Endodermal cell (in vitro differentiated cells): ENCODE data around the gene HSPA6. TPM values are rescaled to one million over a fixed set of nuclear protein-coding genes. Genes with fewer than 3 reads are reported as not detected.
"Not testable (repeated sequence)": the region's sequence is repeated elsewhere in the genome, so short reads cannot be mapped to it uniquely, and the experiment has no call there.

ENCODE experiments used
- DNase-seq: peaks from one replicate; pipeline ENCODE4 v3.0.0-alpha.2; 2017
- H3K27ac ChIP-seq: 2 replicates; pipeline ENCODE4 v1.5.1; 2013; ENCODE audit warnings: mild to moderate bottlenecking, low read depth, low read length, moderate library complexity
- H3K27me3 ChIP-seq: 2 replicates; pipeline ENCODE4 v1.6.1; 2013; ENCODE audit warnings: mild to moderate bottlenecking, low read length, moderate library complexity; ENCODE audit not compliant: insufficient read depth, control insufficient read depth, poor library complexity, severe bottlenecking
- H3K36me3 ChIP-seq: 2 replicates; pipeline ENCODE4 v1.7.0; 2013; ENCODE audit warnings: mild to moderate bottlenecking, low read length, moderate library complexity; ENCODE audit not compliant: control insufficient read depth, insufficient read depth
- H3K4me1 ChIP-seq: one replicate; pipeline ENCODE4 v1.7.0; 2013; ENCODE audit warnings: low read length; ENCODE audit not compliant: control insufficient read depth, insufficient read depth
- H3K4me3 ChIP-seq: 2 replicates; pipeline ENCODE4 v1.5.1; 2013; ENCODE audit warnings: mild to moderate bottlenecking, low read length, moderate library complexity
- H3K9ac ChIP-seq: 2 replicates; pipeline ENCODE4 v1.6.1; 2013; ENCODE audit warnings: mild to moderate bottlenecking, low read length, moderate library complexity; ENCODE audit not compliant: poor library complexity, severe bottlenecking; ENCODE audit errors: extremely low read depth
- H3K9me3 ChIP-seq: 2 replicates; pipeline ENCODE4 v1.6.1; 2013; ENCODE audit warnings: mild to moderate bottlenecking, low read length, moderate library complexity; ENCODE audit not compliant: control insufficient read depth
- H3K27ac Mint-ChIP-seq: 2 replicates; pipeline ENCODE4 v1.8.0; 2020; ENCODE audit warnings: mixed read lengths
- H3K27me3 Mint-ChIP-seq: 2 replicates; pipeline ENCODE4 v1.8.0; 2021; ENCODE audit warnings: mild to moderate bottlenecking, mixed read lengths; ENCODE audit not compliant: insufficient read depth
- H3K36me3 Mint-ChIP-seq: 2 replicates; pipeline ENCODE4 v1.8.0; 2020; ENCODE audit warnings: low read depth, mixed read lengths
- H3K4me1 Mint-ChIP-seq: 2 replicates; pipeline ENCODE4 v1.8.0; 2020; ENCODE audit warnings: mixed read lengths
- H3K4me3 Mint-ChIP-seq: 2 replicates; pipeline ENCODE4 v1.8.0; 2020; ENCODE audit warnings: mild to moderate bottlenecking, moderate library complexity, mixed read lengths
- H3K9me3 Mint-ChIP-seq: 2 replicates; pipeline ENCODE4 v1.8.0; 2020; ENCODE audit warnings: mild to moderate bottlenecking, mixed read lengths
- WGBS, 2 experiments: methylation state at CpG; one replicate each; pipeline versions ENCODE4 v1.1.5 to v1.1.7; 2013; ENCODE audit warnings: missing lambda C conversion rate in 2 of 2, mixed read lengths in 1 of 2; ENCODE audit not compliant: insufficient coverage in 1 of 2, insufficient read length in 1 of 2; 5-methylcytosine and 5-hydroxymethylcytosine counted together
- long read RNA-seq, 4 experiments: library from polyadenylated mRNA in 2 of 4; library from RNA in 1 of 4; library from capped mRNA in 1 of 4; stranded (forward) in 3 of 4; unstranded in 1 of 4; transcript quantifications; one replicate each; pipeline ENCODE4 v2.0.0, GENCODE V29; 2020 to 2021; ENCODE audit warnings: inconsistent platforms in 1 of 4
- polyA plus RNA-seq, 2 experiments: library from polyadenylated mRNA; stranded (reverse); fragments of 50-300 nt; gene quantifications; one replicate each; pipeline ENCODE4 v1.2.3, GENCODE V29; 2013
- total RNA-seq, 2 donors: library from RNA; stranded (reverse); fragmentation: NEBNext Ultra II Directional in 1 of 2; extraction: Animal tissue kit (Norgen Biotek cat#: 25700) in 1 of 2; gene quantifications; 2 replicates in 1 of 2; 3 replicates in 1 of 2; pipeline ENCODE4 v1.2.1, GENCODE V29; 2021
- TF ChIP-seq, protein P1 (sequence below): fragments of 200-600 bp; sonication (generic); conservative IDR thresholded peaks from 2 replicates; pipeline ENCODE4 v1.5.0; 2021; ENCODE audit warnings: antibody characterized with exemption, mild to moderate bottlenecking

HSPA6 gene
- total RNA-seq: not detected
- 0.68 TPM for polyA plus RNA-seq (2013, experiment 1 of 2)
- 0.83 TPM for polyA plus RNA-seq (2013, experiment 2 of 2)
- long read RNA-seq, experiment 1: 0 reads
- long read RNA-seq, experiment 2: 0 reads
- long read RNA-seq, experiment 3: 0 reads
- long read RNA-seq, experiment 4: 0 reads

- peak; percentile 85 for DNase-seq
- H3K36me3 ChIP-seq, H3K9me3 ChIP-seq, H3K4me1 ChIP-seq, H3K36me3 Mint-ChIP-seq, H3K4me1 Mint-ChIP-seq, H3K27ac ChIP-seq, H3K9me3 Mint-ChIP-seq, H3K27ac Mint-ChIP-seq: not testable (repeated sequence)
- peaks cover 68% of the 10 kb centered on the region for H3K27me3 Mint-ChIP-seq
- Histone ChIP-seq H3K4me3 (peak within 1 kb of the TSS; percentile 90), H3K9ac (peak within 1 kb of the TSS; percentile 25), H3K27me3 (peaks cover 31% of the 10 kb centered on the region)
- peak within 1 kb of the TSS; percentile 80 for H3K4me3 Mint-ChIP-seq
- 1% methylated on average over 20 to 56 of the region's 72 CpGs for WGBS, 2 experiments
Observed at GRCh38 chr1:161523817-161524741, at the start of gene HSPA6. HSPA6 (plus strand) TSS chr1:161524540; CDS start chr1:161524659, 119 bp downstream.

GRCh38 chr1:161477711-161478110 lies 46.6 kb upstream of the HSPA6 start:
- 90% methylated on average over 1 of the region's 1 CpG; no CpG with 5 or more reads in 1 of the 2 experiments for WGBS, 2 experiments
- peaks cover 36% of the 10 kb centered on the region for H3K9me3 Mint-ChIP-seq
- H3K4me1 ChIP-seq, DNase-seq, H3K36me3 Mint-ChIP-seq, H3K9ac ChIP-seq, H3K4me3 Mint-ChIP-seq, H3K36me3 ChIP-seq, H3K27ac ChIP-seq, H3K4me3 ChIP-seq, H3K4me1 Mint-ChIP-seq, H3K9me3 ChIP-seq, H3K27ac Mint-ChIP-seq: not testable (repeated sequence)
- peaks cover 33% of the 10 kb centered on the region for H3K27me3 ChIP-seq
- H3K27me3 Mint-ChIP-seq: peaks cover 50% of the 10 kb centered on the region

DNA sequence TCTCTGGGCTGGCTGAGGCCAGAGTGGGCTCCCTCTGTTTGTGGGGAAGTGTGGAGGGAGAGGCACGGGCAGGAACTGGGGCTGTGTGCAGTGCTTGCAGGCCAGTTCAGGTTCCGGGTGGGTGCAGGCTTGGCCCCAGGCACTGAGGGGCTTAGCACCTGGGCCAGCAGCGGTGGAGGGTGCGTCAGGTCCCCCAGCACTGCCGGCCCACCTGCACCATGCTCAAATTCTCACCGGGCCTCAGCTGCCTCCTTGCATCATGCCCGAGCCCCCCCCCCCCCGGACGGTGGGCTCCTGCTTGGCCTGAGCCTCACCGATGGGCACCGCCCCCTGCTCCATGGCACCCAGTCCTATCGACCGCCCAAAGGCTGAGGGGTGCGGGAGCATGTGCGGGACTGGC lies 45.4 kb upstream of the HSPA6 start:
- Mint-ChIP-seq H3K27me3 (peaks cover 45% of the 10 kb centered on the region), H3K4me3 (no peak overlapping the region), H3K36me3 (no peaks in the 10 kb centered on the region), H3K9me3 (peaks cover 36% of the 10 kb centered on the region), H3K4me1 (no peaks in the 10 kb centered on the region), H3K27ac (no peak overlapping the region)
- no peaks in the 10 kb centered on the region for H3K9me3 ChIP-seq
- TF ChIP-seq, protein P1, sequence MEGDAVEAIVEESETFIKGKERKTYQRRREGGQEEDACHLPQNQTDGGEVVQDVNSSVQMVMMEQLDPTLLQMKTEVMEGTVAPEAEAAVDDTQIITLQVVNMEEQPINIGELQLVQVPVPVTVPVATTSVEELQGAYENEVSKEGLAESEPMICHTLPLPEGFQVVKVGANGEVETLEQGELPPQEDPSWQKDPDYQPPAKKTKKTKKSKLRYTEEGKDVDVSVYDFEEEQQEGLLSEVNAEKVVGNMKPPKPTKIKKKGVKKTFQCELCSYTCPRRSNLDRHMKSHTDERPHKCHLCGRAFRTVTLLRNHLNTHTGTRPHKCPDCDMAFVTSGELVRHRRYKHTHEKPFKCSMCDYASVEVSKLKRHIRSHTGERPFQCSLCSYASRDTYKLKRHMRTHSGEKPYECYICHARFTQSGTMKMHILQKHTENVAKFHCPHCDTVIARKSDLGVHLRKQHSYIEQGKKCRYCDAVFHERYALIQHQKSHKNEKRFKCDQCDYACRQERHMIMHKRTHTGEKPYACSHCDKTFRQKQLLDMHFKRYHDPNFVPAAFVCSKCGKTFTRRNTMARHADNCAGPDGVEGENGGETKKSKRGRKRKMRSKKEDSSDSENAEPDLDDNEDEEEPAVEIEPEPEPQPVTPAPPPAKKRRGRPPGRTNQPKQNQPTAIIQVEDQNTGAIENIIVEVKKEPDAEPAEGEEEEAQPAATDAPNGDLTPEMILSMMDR: no peak
- H3K27me3 ChIP-seq: peaks cover 31% of the 10 kb centered on the region
- H3K4me3 ChIP-seq: no peak overlapping the region
- H3K36me3 ChIP-seq: no peaks in the 10 kb centered on the region
- WGBS, 2 experiments: 92 to 100% methylated on average over 3 to 15 of the region's 15 CpGs
- H3K4me1 ChIP-seq: no peaks in the 10 kb centered on the region
- H3K9ac ChIP-seq: no peak overlapping the region
- H3K27ac ChIP-seq: no peak overlapping the region
- DNase-seq: no peak

DNA sequence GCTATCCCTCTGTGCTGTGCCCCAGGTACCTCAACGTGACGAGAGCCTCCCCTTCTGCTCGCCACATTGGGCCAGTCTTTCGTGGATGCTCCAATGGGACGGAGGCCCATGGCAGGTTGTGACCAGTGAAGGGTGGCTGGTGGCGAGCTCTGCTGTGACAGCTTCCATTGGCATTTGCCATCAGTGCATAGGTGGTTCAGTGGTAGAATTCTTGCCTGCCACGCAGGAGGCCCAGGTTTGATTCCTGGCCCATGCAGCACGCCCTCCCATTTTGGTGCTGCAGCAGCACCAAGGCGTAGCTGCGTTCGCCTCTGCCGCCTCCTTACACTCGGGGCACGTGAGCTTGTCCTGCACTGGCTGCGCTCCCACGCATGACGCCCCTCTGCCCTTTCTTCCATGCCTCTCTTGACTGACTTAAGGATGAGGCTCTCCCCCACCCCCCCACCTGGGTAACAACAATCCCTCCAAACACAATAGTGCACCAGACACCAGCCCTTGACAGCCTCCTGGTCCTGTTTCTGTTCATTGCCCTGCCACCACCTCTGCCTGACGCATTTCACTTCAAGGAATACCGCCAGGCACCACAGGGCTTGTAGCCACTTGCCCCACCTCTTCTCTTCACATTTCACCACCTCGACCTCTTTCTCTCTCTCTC lies 43.8 kb upstream of the HSPA6 start:
- no peaks in the 10 kb centered on the region for H3K36me3 ChIP-seq
- Mint-ChIP-seq H3K36me3 (no peaks in the 10 kb centered on the region), H3K27me3 (peaks cover 37% of the 10 kb centered on the region), H3K4me3 (no peak overlapping the region), H3K4me1 (no peaks in the 10 kb centered on the region), H3K27ac (no peak overlapping the region), H3K9me3 (peaks cover 25% of the 10 kb centered on the region)
- H3K9ac ChIP-seq: no peak overlapping the region
- no peaks in the 10 kb centered on the region for H3K4me1 ChIP-seq
- TF ChIP-seq, protein P1: no peak
- H3K27ac ChIP-seq: no peak overlapping the region
- no peak overlapping the region for H3K4me3 ChIP-seq
- no peak for DNase-seq
- peaks cover 35% of the 10 kb centered on the region for H3K27me3 ChIP-seq
- no peaks in the 10 kb centered on the region for H3K9me3 ChIP-seq
- WGBS, 2 experiments: 80 to 84% methylated on average over 15 to 20 of the region's 20 CpGs
